Activated naive CD4-positive, alpha-beta T cell treated with anti-CD3 and anti-CD28 coated beads, Interleukin-2, amount 50 U/mL, for 16 hours (primary cell): ENCODE measurements around the gene CAMKMT.
"Not testable (repeated sequence)": the region's sequence is repeated elsewhere in the genome, so short reads cannot be mapped to it uniquely, and the experiment has no call there.

Source experiments
- DNase-seq: peaks from one replicate; pipeline ENCODE4 v3.0.0-alpha.2; 2020

The CAMKMT gene

GRCh38 chr2:44559108-44559507, 197.4 kb downstream of the CAMKMT start:
- DNase-seq = no peak

GRCh38 chr2:44560352-44560751, 198.6 kb downstream of the CAMKMT start:
- peak; percentile 15 for DNase-seq

GRCh38 chr2:44560941-44561340, 199.2 kb downstream of the CAMKMT start:
- DNase-seq = no peak

- DNase-seq = no peak
Observed at GRCh38 chr2:44562737-44563136, 201.0 kb downstream of the CAMKMT start.

GRCh38 chr2:44564752-44565151, 203.0 kb downstream of the CAMKMT start:
- DNase-seq = no peak

GRCh38 chr2:44566059-44566458, 204.3 kb downstream of the CAMKMT start:
- no peak for DNase-seq

GRCh38 chr2:44569491-44569890, 207.7 kb downstream of the CAMKMT start:
- no peak for DNase-seq

GRCh38 chr2:44570271-44570670, 208.5 kb downstream of the CAMKMT start:
- DNase-seq = no peak

- DNase-seq = no peak
Observed at GRCh38 chr2:44570777-44571176, 209.0 kb downstream of the CAMKMT start.

GRCh38 chr2:44572196-44572900, 210.6 kb downstream of the CAMKMT start:
- DNase-seq = no peak

- DNase-seq = no peak
Observed at GRCh38 chr2:44573996-44574395, 212.2 kb downstream of the CAMKMT start.

- no peak for DNase-seq
Observed at GRCh38 chr2:44578471-44579093, 216.8 kb downstream of the CAMKMT start.

- no peak for DNase-seq
Observed at GRCh38 chr2:44579115-44579836, 217.5 kb downstream of the CAMKMT start.

- no peak for DNase-seq
Observed at GRCh38 chr2:44579837-44580230, 218.1 kb downstream of the CAMKMT start.

- DNase-seq = no peak
Observed at GRCh38 chr2:44580875-44581515, 219.2 kb downstream of the CAMKMT start.

- no peak for DNase-seq
Observed at GRCh38 chr2:44582363-44583008, 220.7 kb downstream of the CAMKMT start.

- not testable (repeated sequence) for DNase-seq
Observed at GRCh38 chr2:44595615-44596014, 233.9 kb downstream of the CAMKMT start.

- no peak for DNase-seq
Observed at GRCh38 chr2:44596537-44597320, 235.0 kb downstream of the CAMKMT start.

- no peak for DNase-seq
Observed at GRCh38 chr2:44598330-44599119, 236.8 kb downstream of the CAMKMT start.

GRCh38 chr2:44599130-44599529, 237.4 kb downstream of the CAMKMT start:
- no peak for DNase-seq

GRCh38 chr2:44602446-44602845, 240.7 kb downstream of the CAMKMT start:
- DNase-seq = no peak
